Loucy (cell line): ENCODE measurements around the gene CACNB2.
A peak's percentile ranks its signal among the peaks of the same experiment; 100 is the strongest.

ENCODE experiments used
- H2AFZ ChIP-seq: fragments of 200-600 bp; sonication (generic); 2 replicates; pipeline ENCODE4 v1.6.0; 2016; ENCODE audit warnings: antibody characterized with exemption, mild to moderate bottlenecking, low read length, moderate library complexity
- H3F3A ChIP-seq: fragments of 200-600 bp; 2 replicates; pipeline ENCODE4 v1.6.0; 2016; ENCODE audit warnings: antibody characterized with exemption, low read depth, mild to moderate bottlenecking
- H3K27me3 ChIP-seq: fragments of 200-600 bp; sonication (generic); 2 replicates; pipeline ENCODE4 v1.6.1; 2014; ENCODE audit warnings: low read length, mild to moderate bottlenecking; ENCODE audit not compliant: insufficient read depth, poor library complexity, severe bottlenecking
- H3K36me3 ChIP-seq: fragments of 200-600 bp; sonication (generic); 2 replicates; pipeline ENCODE4 v1.6.1; 2016; ENCODE audit warnings: low read length; ENCODE audit not compliant: insufficient read depth
- H3K4me1 ChIP-seq: fragments of 200-600 bp; sonication (generic); 2 replicates; pipeline ENCODE4 v1.5.1; 2014; ENCODE audit warnings: low read length, mild to moderate bottlenecking; ENCODE audit not compliant: insufficient read depth, poor library complexity, severe bottlenecking
- H3K4me2 ChIP-seq: fragments of 200-600 bp; sonication (generic); 2 replicates; pipeline ENCODE4 v1.6.0; 2014; ENCODE audit warnings: antibody characterized with exemption, low read length, low read depth, mild to moderate bottlenecking; ENCODE audit not compliant: poor library complexity, severe bottlenecking
- H3K4me3 ChIP-seq: fragments of 200-600 bp; sonication (generic); 2 replicates; pipeline ENCODE4 v1.5.1; 2014; ENCODE audit warnings: low read length, mild to moderate bottlenecking, mixed read lengths; ENCODE audit not compliant: poor library complexity, severe bottlenecking
- H3K79me2 ChIP-seq: fragments of 200-600 bp; sonication (generic); 2 replicates; pipeline ENCODE4 v1.6.1; 2014; ENCODE audit warnings: low read length; ENCODE audit not compliant: insufficient read depth
- H3K9ac ChIP-seq: fragments of 200-600 bp; sonication (generic); 2 replicates; pipeline ENCODE4 v1.6.0; 2014; ENCODE audit warnings: mild to moderate bottlenecking, low read depth, low read length, moderate library complexity; ENCODE audit not compliant: poor library complexity, severe bottlenecking
- H3K9me2 ChIP-seq: fragments of 200-600 bp; sonication (generic); replicated peaks from 2 replicates; pipeline ENCODE4 v1.6.1; 2016; ENCODE audit warnings: low read depth, low read length, mixed read lengths
- H3K9me3 ChIP-seq: fragments of 200-600 bp; sonication (generic); 2 replicates; pipeline ENCODE4 v1.6.1; 2014; ENCODE audit warnings: mild to moderate bottlenecking, antibody characterized with exemption, low read length, low read depth; ENCODE audit not compliant: insufficient read depth
- H4K20me1 ChIP-seq: fragments of 200-600 bp; sonication (generic); 2 replicates; pipeline ENCODE4 v1.6.0; 2014; ENCODE audit warnings: antibody characterized with exemption, low read length, mild to moderate bottlenecking; ENCODE audit not compliant: insufficient read depth, poor library complexity, severe bottlenecking
- EZH2phosphoT487 ChIP-seq: fragments of 200-600 bp; IDR thresholded peaks from 2 replicates; pipeline ENCODE4 v1.6.1; 2018; ENCODE audit warnings: antibody characterized with exemption, mild to moderate bottlenecking, moderate library complexity, borderline replicate concordance
- TF ChIP-seq, protein P1 (sequence below): fragments of 200-600 bp; sonication (generic); conservative IDR thresholded peaks from 2 replicates; pipeline ENCODE4 v1.5.1; 2014; ENCODE audit warnings: mild to moderate bottlenecking, antibody characterized with exemption, low read length

The CACNB2 gene

DNA sequence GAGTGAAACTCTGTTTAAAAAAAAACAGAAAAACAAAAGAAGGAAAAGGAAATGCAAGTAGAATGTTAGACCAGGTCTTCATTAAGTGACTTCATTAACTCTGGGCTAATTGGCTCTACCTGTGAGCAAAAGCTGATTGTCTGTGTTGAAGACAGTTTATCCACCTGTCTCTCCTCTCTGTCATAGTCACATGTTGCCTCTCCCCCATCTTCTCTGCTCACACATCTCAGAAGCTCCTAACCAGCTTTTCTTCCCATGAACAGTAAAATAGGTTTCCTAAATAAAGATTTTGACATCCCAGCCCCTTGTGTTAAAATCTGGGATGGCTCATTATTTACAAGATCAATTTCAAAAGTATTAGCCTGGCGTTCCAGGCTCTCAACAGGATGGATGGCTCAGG lies 222.7 kb downstream of the CACNB2 start:
- Histone ChIP-seq H3K36me3 (no peaks in the 10 kb centered on the region), H2AFZ (0 out of 2 replicates have a peak overlapping the region, but pooled peaks have one; percentile 38), H3K9me3 (no peaks in the 10 kb centered on the region), H3K4me1 (peaks cover 10% of the 10 kb centered on the region), H3K4me2 (no peak overlapping the region), H3K9ac (no peak overlapping the region), H4K20me1 (no peaks in the 10 kb centered on the region), H3K27me3 (no peaks in the 10 kb centered on the region), H3K9me2 (no peaks in the 10 kb centered on the region), H3K4me3 (no peak overlapping the region), H3K79me2 (no peaks in the 10 kb centered on the region), H3F3A (no peaks in the 10 kb centered on the region)
- TF ChIP-seq, protein P1, sequence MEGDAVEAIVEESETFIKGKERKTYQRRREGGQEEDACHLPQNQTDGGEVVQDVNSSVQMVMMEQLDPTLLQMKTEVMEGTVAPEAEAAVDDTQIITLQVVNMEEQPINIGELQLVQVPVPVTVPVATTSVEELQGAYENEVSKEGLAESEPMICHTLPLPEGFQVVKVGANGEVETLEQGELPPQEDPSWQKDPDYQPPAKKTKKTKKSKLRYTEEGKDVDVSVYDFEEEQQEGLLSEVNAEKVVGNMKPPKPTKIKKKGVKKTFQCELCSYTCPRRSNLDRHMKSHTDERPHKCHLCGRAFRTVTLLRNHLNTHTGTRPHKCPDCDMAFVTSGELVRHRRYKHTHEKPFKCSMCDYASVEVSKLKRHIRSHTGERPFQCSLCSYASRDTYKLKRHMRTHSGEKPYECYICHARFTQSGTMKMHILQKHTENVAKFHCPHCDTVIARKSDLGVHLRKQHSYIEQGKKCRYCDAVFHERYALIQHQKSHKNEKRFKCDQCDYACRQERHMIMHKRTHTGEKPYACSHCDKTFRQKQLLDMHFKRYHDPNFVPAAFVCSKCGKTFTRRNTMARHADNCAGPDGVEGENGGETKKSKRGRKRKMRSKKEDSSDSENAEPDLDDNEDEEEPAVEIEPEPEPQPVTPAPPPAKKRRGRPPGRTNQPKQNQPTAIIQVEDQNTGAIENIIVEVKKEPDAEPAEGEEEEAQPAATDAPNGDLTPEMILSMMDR, result no peak
- TF ChIP-seq EZH2phosphoT487, result no peak

DNA sequence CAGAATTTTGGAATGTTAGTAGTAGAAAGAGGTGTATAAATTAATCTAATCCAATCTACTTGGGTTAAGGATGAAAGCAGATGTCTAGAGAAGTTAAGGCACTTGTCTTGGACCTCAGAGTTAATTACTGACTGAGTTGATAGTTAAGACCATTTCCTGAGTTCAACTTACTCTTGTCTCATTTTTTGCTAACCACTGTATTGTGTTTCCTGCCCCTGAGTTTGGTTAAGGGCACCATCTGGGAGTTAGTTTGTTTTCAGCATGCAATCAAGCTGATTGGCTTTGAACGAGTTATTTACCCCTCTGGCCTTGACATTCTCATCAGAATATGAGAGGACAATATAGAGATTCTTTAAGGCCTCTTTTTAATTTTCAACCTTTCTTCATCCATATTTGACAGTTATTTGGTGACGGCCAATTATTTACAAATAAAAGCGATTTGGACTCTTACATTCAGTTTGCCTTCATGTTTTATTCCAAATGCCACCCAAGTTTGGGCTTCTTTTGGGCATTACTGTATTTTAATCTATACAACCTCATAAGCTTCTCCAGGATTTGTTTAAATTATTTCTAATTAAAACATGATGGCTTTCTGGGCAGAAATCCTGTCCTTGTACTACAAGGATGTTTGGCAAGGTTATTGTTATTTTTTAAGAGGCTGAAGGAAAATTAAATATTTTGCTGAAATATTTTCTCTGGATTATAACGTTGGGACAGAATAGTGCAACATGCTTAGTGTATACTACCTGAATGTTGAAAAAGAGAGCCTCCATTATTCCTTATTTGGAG lies 225.0 kb downstream of the CACNB2 start:
- TF ChIP-seq, protein P1, result no peak
- TF ChIP-seq EZH2phosphoT487, result no peak
- Histone ChIP-seq H3K4me1 (peaks cover 10% of the 10 kb centered on the region), H3K9me2 (no peaks in the 10 kb centered on the region), H3F3A (no peaks in the 10 kb centered on the region), H3K36me3 (no peaks in the 10 kb centered on the region), H3K27me3 (no peaks in the 10 kb centered on the region), H3K9me3 (no peaks in the 10 kb centered on the region), H4K20me1 (no peaks in the 10 kb centered on the region), H3K4me3 (no peak overlapping the region), H3K4me2 (no peak overlapping the region), H2AFZ (no peak overlapping the region), H3K9ac (no peak overlapping the region), H3K79me2 (no peaks in the 10 kb centered on the region)

DNA sequence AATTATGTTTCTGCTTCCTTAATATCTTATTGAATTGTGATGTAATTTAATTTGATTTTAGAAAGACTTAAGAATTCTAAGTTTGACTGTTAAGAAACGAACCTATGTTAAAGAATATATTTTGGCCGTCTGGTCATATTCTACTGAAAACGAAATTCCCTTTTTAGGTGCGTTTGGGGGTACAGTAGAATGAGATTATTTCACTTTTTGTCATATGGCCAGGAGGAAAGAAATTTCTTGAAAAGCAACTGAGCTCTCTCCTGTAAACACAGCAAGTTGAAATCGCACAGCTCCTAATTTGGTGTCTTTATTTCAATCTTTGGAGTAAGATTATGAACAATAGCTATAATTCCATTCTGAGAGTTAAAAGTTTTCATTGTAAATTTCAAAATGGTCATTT lies 227.6 kb downstream of the CACNB2 start:
- Histone ChIP-seq H3K4me3 (no peak overlapping the region), H3K27me3 (no peaks in the 10 kb centered on the region), H3K9me2 (no peaks in the 10 kb centered on the region), H3K4me2 (no peak overlapping the region), H3K9me3 (no peaks in the 10 kb centered on the region), H3K36me3 (no peaks in the 10 kb centered on the region), H3K79me2 (no peaks in the 10 kb centered on the region), H3K4me1 (peaks cover 10% of the 10 kb centered on the region), H3K9ac (no peak overlapping the region), H3F3A (no peaks in the 10 kb centered on the region), H4K20me1 (no peaks in the 10 kb centered on the region), H2AFZ (no peak overlapping the region)
- TF ChIP-seq, protein P1, result no peak
- TF ChIP-seq EZH2phosphoT487, result no peak
